ENCODE measurements around the gene RAB11FIP2.
"Not testable (repeated sequence)": the region's sequence is repeated elsewhere in the genome, so short reads cannot be mapped to it uniquely, and the experiment has no call there.

Gene RAB11FIP2

GRCh38 chr10:118046395-118047156 is at the start of gene RAB11FIP2:
Gene RAB11FIP2 (minus strand): TSS chr10:118046941. CDS start chr10:118046163, 778 bp downstream.
- Histone ChIP-seq H3K4me1 (ENCODE audit: control insufficient read depth in 5 of 5, insufficient read depth in 5 of 5, low read length in 5 of 5) (peaks cover 2 to 32% (median 25%) of the 10 kb centered on the region in 5 donors), H3K4me3 (ENCODE audit: low read depth in 1 of 5, low read length in 5 of 5) (peak within 1 kb of the TSS; percentile 63 to 95 (median 87)), H3K9me3 (ENCODE audit: control insufficient read depth in 5 of 5, low read length in 5 of 5) (no peaks in the 10 kb centered on the region), H3K36me3 (ENCODE audit: control insufficient read depth in 5 of 5, insufficient read depth in 5 of 5, low read length in 5 of 5) (no peaks in the 10 kb centered on the region), H3K27me3 (ENCODE audit: control insufficient read depth in 5 of 5, insufficient read depth in 4 of 5, low read length in 5 of 5) (no peaks in the 10 kb centered on the region), H3K9ac (ENCODE audit: low read length in 5 of 5) (peak within 1 kb of the TSS in 4 of 5 donors; percentile 84 to 91 (median 88)), H3K27ac (ENCODE audit: low read depth, low read length) (peak within 1 kb of the TSS; percentile 76)

- Histone ChIP-seq H3K4me1 (ENCODE audit: control insufficient read depth in 5 of 5, insufficient read depth in 5 of 5, low read length in 5 of 5) (no peaks in the 10 kb centered on the region), H3K27ac (ENCODE audit: low read depth, low read length) (no peak overlapping the region), H3K4me3 (ENCODE audit: low read depth in 1 of 5, low read length in 5 of 5) (no peak overlapping the region), H3K9ac (ENCODE audit: low read length in 5 of 5) (no peak overlapping the region), H3K36me3 (ENCODE audit: control insufficient read depth in 5 of 5, insufficient read depth in 5 of 5, low read length in 5 of 5) (peaks cover 0 to 5% (median 0%) of the 10 kb centered on the region in 5 donors), H3K27me3 (ENCODE audit: control insufficient read depth in 5 of 5, insufficient read depth in 4 of 5, low read length in 5 of 5) (no peaks in the 10 kb centered on the region), H3K9me3 (ENCODE audit: control insufficient read depth in 5 of 5, low read length in 5 of 5) (no peaks in the 10 kb centered on the region)
Observed at GRCh38 chr10:118096022-118096421, 49.3 kb upstream of the RAB11FIP2 start.

- peaks cover 0 to 3% (median 0%) of the 10 kb centered on the region in 5 donors for H3K36me3 ChIP-seq (ENCODE audit: control insufficient read depth in 5 of 5, insufficient read depth in 5 of 5, low read length in 5 of 5)
- H3K27ac ChIP-seq (ENCODE audit: low read depth, low read length) = no peak overlapping the region
Observed at GRCh38 chr10:118092209-118092608, 45.5 kb upstream of the RAB11FIP2 start.

GRCh38 chr10:118080817-118081216 is 34.1 kb upstream of the RAB11FIP2 start:
- Histone ChIP-seq H3K27ac (ENCODE audit: low read depth, low read length) (no peak overlapping the region), H3K4me3 (ENCODE audit: low read depth in 1 of 5, low read length in 5 of 5) (no peak overlapping the region), H3K9me3 (ENCODE audit: control insufficient read depth in 5 of 5, low read length in 5 of 5) (peaks cover 0 to 3% (median 0%) of the 10 kb centered on the region in 5 donors), H3K27me3 (ENCODE audit: control insufficient read depth in 5 of 5, insufficient read depth in 4 of 5, low read length in 5 of 5) (no peaks in the 10 kb centered on the region), H3K4me1 (ENCODE audit: control insufficient read depth in 5 of 5, insufficient read depth in 5 of 5, low read length in 5 of 5) (no peaks in the 10 kb centered on the region), H3K9ac (ENCODE audit: low read length in 5 of 5) (no peak overlapping the region), H3K36me3 (ENCODE audit: control insufficient read depth in 5 of 5, insufficient read depth in 5 of 5, low read length in 5 of 5) (no peaks in the 10 kb centered on the region)

More at GRCh38 chr10:118092209-118092608, 45.5 kb upstream of the RAB11FIP2 start:
- Histone ChIP-seq H3K4me3 (ENCODE audit: low read depth in 1 of 5, low read length in 5 of 5) (no peak overlapping the region), H3K9ac (ENCODE audit: low read length in 5 of 5) (no peak overlapping the region), H3K4me1 (ENCODE audit: control insufficient read depth in 5 of 5, insufficient read depth in 5 of 5, low read length in 5 of 5) (no peaks in the 10 kb centered on the region), H3K9me3 (ENCODE audit: control insufficient read depth in 5 of 5, low read length in 5 of 5) (no peaks in the 10 kb centered on the region), H3K27me3 (ENCODE audit: control insufficient read depth in 5 of 5, insufficient read depth in 4 of 5, low read length in 5 of 5) (no peaks in the 10 kb centered on the region)

DNA sequence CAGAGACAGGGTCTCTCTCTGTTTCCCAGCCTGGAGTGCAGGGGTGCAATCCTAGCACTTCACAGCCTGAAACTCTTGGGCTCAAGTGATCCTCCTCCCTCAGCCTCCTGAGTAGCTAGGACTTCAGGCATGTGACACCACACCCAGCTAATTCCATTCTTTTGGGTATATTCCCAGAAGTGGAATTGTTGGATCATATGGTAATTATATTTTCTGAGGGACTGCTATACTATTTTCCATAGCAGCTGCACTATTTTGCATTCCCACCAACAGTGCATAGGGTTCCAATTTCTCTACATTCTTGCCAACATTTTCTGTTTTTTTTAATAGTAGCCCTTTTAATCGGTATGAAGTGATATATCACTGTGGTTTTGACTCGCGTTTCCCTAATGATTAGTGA is 30.0 kb upstream of the RAB11FIP2 start:
- Histone ChIP-seq H3K27ac (ENCODE audit: low read depth, low read length) (no peak overlapping the region), H3K9me3 (ENCODE audit: control insufficient read depth in 5 of 5, low read length in 5 of 5) (no peaks in the 10 kb centered on the region), H3K27me3 (ENCODE audit: control insufficient read depth in 5 of 5, insufficient read depth in 4 of 5, low read length in 5 of 5) (no peaks in the 10 kb centered on the region), H3K9ac (ENCODE audit: low read length in 5 of 5) (no peak overlapping the region), H3K4me3 (ENCODE audit: low read depth in 1 of 5, low read length in 5 of 5) (no peak overlapping the region), H3K4me1 (ENCODE audit: control insufficient read depth in 5 of 5, insufficient read depth in 5 of 5, low read length in 5 of 5) (no peaks in the 10 kb centered on the region), H3K36me3 (ENCODE audit: control insufficient read depth in 5 of 5, insufficient read depth in 5 of 5, low read length in 5 of 5) (no peaks in the 10 kb centered on the region)

DNA sequence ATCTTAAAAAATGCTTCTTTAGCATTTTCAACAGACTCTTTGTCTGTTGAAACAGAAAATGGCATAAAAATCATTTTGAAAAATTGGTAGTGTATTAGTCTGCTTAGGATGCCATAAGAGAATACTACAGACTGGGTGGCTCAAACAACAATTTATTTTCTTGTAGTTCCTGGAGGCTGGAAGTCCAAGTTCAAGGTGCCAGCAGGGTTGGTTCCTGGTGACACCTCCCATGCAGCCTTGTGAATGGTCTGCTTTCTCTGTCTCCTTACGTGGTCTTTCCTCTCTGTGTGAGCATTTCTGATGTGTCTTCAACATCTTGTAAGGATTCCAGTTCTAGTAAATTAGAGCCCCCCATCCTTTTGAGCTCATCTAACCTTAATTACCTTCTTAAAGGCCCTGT is 26.1 kb upstream of the RAB11FIP2 start:
- no peaks in the 10 kb centered on the region for H3K27me3 ChIP-seq (ENCODE audit: control insufficient read depth in 5 of 5, insufficient read depth in 4 of 5, low read length in 5 of 5)
- H3K36me3 ChIP-seq (ENCODE audit: control insufficient read depth in 5 of 5, insufficient read depth in 5 of 5, low read length in 5 of 5) = no peaks in the 10 kb centered on the region
- H3K4me1 ChIP-seq (ENCODE audit: control insufficient read depth in 5 of 5, insufficient read depth in 5 of 5, low read length in 5 of 5) = no peaks in the 10 kb centered on the region
- H3K9me3 ChIP-seq (ENCODE audit: control insufficient read depth in 5 of 5, low read length in 5 of 5) = no peaks in the 10 kb centered on the region
- no peak overlapping the region for H3K4me3 ChIP-seq (ENCODE audit: low read depth in 1 of 5, low read length in 5 of 5)
- H3K27ac ChIP-seq (ENCODE audit: low read depth, low read length) = no peak overlapping the region
- no peak overlapping the region for H3K9ac ChIP-seq (ENCODE audit: low read length in 5 of 5)

DNA sequence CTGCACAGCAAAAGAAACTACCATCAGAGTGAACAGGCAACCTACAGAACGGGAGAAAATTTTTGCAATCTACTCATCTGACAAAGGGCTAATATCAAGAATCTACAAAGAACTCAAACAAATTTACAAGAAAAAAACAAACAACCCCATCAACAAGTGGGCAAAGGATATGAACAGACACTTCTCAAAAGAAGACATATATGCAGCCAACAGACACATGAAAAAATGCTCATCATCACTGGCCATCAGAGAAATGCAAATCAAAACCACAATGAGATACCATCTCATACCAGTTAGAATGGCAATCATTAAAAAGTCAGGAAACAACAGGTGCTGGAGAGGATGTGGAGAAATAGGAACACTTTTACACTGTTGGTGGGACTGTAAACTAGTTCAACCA is 20.6 kb upstream of the RAB11FIP2 start:
- not testable (repeated sequence) for H3K4me3 ChIP-seq (ENCODE audit: low read depth in 1 of 5, low read length in 5 of 5); H3K9ac ChIP-seq (ENCODE audit: low read length in 5 of 5); H3K36me3 ChIP-seq (ENCODE audit: control insufficient read depth in 5 of 5, insufficient read depth in 5 of 5, low read length in 5 of 5); H3K9me3 ChIP-seq (ENCODE audit: control insufficient read depth in 5 of 5, low read length in 5 of 5); H3K27ac ChIP-seq (ENCODE audit: low read depth, low read length); H3K27me3 ChIP-seq (ENCODE audit: control insufficient read depth in 5 of 5, insufficient read depth in 4 of 5, low read length in 5 of 5); H3K4me1 ChIP-seq (ENCODE audit: control insufficient read depth in 5 of 5, insufficient read depth in 5 of 5, low read length in 5 of 5)

GRCh38 chr10:118062798-118063238 is 16.1 kb upstream of the RAB11FIP2 start:
- Histone ChIP-seq H3K9me3 (ENCODE audit: control insufficient read depth in 5 of 5, low read length in 5 of 5) (no peaks in the 10 kb centered on the region), H3K27me3 (ENCODE audit: control insufficient read depth in 5 of 5, insufficient read depth in 4 of 5, low read length in 5 of 5) (no peaks in the 10 kb centered on the region), H3K9ac (ENCODE audit: low read length in 5 of 5) (no peak overlapping the region), H3K27ac (ENCODE audit: low read depth, low read length) (no peak overlapping the region), H3K4me3 (ENCODE audit: low read depth in 1 of 5, low read length in 5 of 5) (no peak overlapping the region), H3K4me1 (ENCODE audit: control insufficient read depth in 5 of 5, insufficient read depth in 5 of 5, low read length in 5 of 5) (no peaks in the 10 kb centered on the region), H3K36me3 (ENCODE audit: control insufficient read depth in 5 of 5, insufficient read depth in 5 of 5, low read length in 5 of 5) (no peaks in the 10 kb centered on the region)

- no peaks in the 10 kb centered on the region for H3K36me3 ChIP-seq (ENCODE audit: control insufficient read depth in 5 of 5, insufficient read depth in 5 of 5, low read length in 5 of 5)
- H3K4me3 ChIP-seq (ENCODE audit: low read depth in 1 of 5, low read length in 5 of 5) = no peak overlapping the region
- H3K9me3 ChIP-seq (ENCODE audit: control insufficient read depth in 5 of 5, low read length in 5 of 5) = no peaks in the 10 kb centered on the region
- H3K27ac ChIP-seq (ENCODE audit: low read depth, low read length) = no peak overlapping the region
- no peaks in the 10 kb centered on the region for H3K27me3 ChIP-seq (ENCODE audit: control insufficient read depth in 5 of 5, insufficient read depth in 4 of 5, low read length in 5 of 5)
- H3K9ac ChIP-seq (ENCODE audit: low read length in 5 of 5) = no peak overlapping the region
- H3K4me1 ChIP-seq (ENCODE audit: control insufficient read depth in 5 of 5, insufficient read depth in 5 of 5, low read length in 5 of 5) = no peaks in the 10 kb centered on the region
Observed at GRCh38 chr10:118058371-118058770, 11.6 kb upstream of the RAB11FIP2 start.

DNA sequence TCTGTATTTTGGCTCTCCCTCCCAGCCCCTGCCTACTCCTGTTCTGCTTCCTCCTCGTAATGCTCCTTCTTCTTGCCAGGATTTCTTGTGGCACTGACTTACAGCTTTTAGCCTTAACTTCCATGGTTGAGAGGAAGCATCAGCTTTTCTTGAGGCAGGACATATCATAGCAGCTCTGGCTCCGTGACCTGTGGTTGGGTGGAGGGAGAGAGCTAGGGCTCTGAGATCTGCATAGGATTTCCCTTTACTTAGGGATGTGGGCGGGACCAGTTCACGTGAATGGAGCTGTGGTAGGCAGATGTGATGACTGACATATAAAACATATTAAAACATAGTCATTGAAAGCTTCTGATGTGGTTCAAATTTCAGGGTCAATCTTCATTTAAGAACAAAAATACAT is 10.6 kb upstream of the RAB11FIP2 start:
- H3K27me3 ChIP-seq (ENCODE audit: control insufficient read depth in 5 of 5, insufficient read depth in 4 of 5, low read length in 5 of 5) = no peaks in the 10 kb centered on the region
- H3K9me3 ChIP-seq (ENCODE audit: control insufficient read depth in 5 of 5, low read length in 5 of 5) = no peaks in the 10 kb centered on the region
- H3K27ac ChIP-seq (ENCODE audit: low read depth, low read length) = no peak overlapping the region
- no peak overlapping the region for H3K9ac ChIP-seq (ENCODE audit: low read length in 5 of 5)
- H3K4me1 ChIP-seq (ENCODE audit: control insufficient read depth in 5 of 5, insufficient read depth in 5 of 5, low read length in 5 of 5) = no peaks in the 10 kb centered on the region
- H3K36me3 ChIP-seq (ENCODE audit: control insufficient read depth in 5 of 5, insufficient read depth in 5 of 5, low read length in 5 of 5) = no peaks in the 10 kb centered on the region
- H3K4me3 ChIP-seq (ENCODE audit: low read depth in 1 of 5, low read length in 5 of 5) = no peak overlapping the region
